Measurements from ENCODE around the gene AGBL4.

DNA sequence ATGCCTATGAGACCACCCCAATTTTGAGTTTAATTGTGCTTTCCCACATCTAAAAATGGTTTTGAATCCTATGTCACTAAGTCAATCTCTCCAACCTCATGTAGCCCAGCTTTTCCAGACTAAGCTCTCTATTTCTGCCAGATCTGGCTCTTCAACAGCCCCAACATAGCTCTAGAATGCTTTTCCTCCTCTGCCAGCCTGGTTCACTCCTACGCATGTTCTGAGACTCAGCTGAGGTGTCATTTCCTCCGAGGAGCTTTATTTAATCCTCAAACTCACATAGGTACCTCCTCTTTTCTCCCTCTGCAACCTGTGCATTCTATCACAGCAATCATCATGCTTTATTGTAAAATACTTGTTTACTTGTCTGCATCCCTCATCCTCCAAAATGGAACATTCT is 729.2 kb downstream of the AGBL4 start:
- TF ChIP-seq, protein P1, sequence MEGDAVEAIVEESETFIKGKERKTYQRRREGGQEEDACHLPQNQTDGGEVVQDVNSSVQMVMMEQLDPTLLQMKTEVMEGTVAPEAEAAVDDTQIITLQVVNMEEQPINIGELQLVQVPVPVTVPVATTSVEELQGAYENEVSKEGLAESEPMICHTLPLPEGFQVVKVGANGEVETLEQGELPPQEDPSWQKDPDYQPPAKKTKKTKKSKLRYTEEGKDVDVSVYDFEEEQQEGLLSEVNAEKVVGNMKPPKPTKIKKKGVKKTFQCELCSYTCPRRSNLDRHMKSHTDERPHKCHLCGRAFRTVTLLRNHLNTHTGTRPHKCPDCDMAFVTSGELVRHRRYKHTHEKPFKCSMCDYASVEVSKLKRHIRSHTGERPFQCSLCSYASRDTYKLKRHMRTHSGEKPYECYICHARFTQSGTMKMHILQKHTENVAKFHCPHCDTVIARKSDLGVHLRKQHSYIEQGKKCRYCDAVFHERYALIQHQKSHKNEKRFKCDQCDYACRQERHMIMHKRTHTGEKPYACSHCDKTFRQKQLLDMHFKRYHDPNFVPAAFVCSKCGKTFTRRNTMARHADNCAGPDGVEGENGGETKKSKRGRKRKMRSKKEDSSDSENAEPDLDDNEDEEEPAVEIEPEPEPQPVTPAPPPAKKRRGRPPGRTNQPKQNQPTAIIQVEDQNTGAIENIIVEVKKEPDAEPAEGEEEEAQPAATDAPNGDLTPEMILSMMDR (IDR thresholded peaks at IDR 0.05) = no peak
- TF ChIP-seq POLR2A (IDR thresholded peaks at IDR 0.05) = no peak
